ENCODE data around the gene CD93. TPM values are rescaled to one million over a fixed set of nuclear protein-coding genes. Genes with fewer than 3 reads are reported as not detected.

The CD93 gene
- total and polyA plus RNA-seq, 2 of the 8 experiments (the other 6 are each of a cell fraction or from before 2014, with no cell fraction given) = under 0.01 to 0.07 TPM

- TF ChIP-seq CHD7 (IDR thresholded peaks at IDR 0.05; ENCODE audit: insufficient replicate concordance, low read length) = no peak
- TF ChIP-seq PHF8 (conservative IDR thresholded peaks at IDR 0.05; ENCODE audit: low read depth, low read length) = no peak
- no peak for TF ChIP-seq YY1 (IDR thresholded peaks at IDR 0.05; ENCODE audit: low read depth, low read length)
- no peak for TF ChIP-seq EZH2 (IDR thresholded peaks at IDR 0.05; ENCODE audit: low read depth, low read length, severe bottlenecking)
- no peak for TF ChIP-seq SAP30 (IDR thresholded peaks at IDR 0.05; ENCODE audit: insufficient read depth, insufficient replicate concordance, low read length)
Observed at GRCh38 chr20:23068283-23068682, 17.8 kb downstream of the CD93 start (continued).

Data from H1 (cell line).